ENCODE results near the gene VPS4B.

- TF ChIP-seq POLR2A (IDR thresholded peaks at IDR 0.05; ENCODE audit: low read length) (no peak), GATA1 (IDR thresholded peaks at IDR 0.05; ENCODE audit: low read depth, low read length) (no peak)
These were observed 44.8 kb downstream of the VPS4B start for GRCh38 chr18:63377275-63377980.

Data from erythroblast (primary cell).